Omental fat pad (tissue), 4 donors: ENCODE results near the gene CDK2. TPM values are rescaled to one million over a fixed set of nuclear protein-coding genes. Genes with fewer than 3 reads are reported as not detected.

Experiments used
- ATAC-seq: fragments of 150-250 bp; one replicate; pipeline ENCODE4 v1.9.1; 2016; ENCODE audit warnings: mild to moderate bottlenecking, moderate library complexity; ENCODE audit not compliant: low FRiP score
- DNase-seq: peaks from one replicate; pipeline ENCODE4 v3.0.0-alpha.2; 2019; ENCODE audit warnings: low spot score
- CTCF ChIP-seq, 3 donors: fragments of 450-650 bp; IDR thresholded peaks; one replicate each; pipeline ENCODE4 v1.5.1; 2016 to 2017; ENCODE audit warnings: antibody characterized with exemption in 3 of 3, mild to moderate bottlenecking in 3 of 3, moderate library complexity in 2 of 3
- total RNA-seq, 4 donors: library from RNA; depleted of rRNA; stranded (reverse); fragments of >200 nt; gene quantifications; one replicate each; pipeline ENCODE4 v1.1.0, GENCODE V29; 2016

The CDK2 gene
- total RNA-seq, 4 donors from 2014 or later = 9.7 to 23.7 (median 17.5) TPM

GRCh38 chr12:55957106-55957859 lies 9.3 kb upstream of the CDK2 start:
- no peak for DNase-seq
- no peak for ATAC-seq
- no peak for TF ChIP-seq CTCF (IDR thresholded peaks at IDR 0.05)

- ATAC-seq (no peak), DNase-seq (no peak)
- no peak for TF ChIP-seq CTCF (IDR thresholded peaks at IDR 0.05)
Measured at GRCh38 chr12:55963760-55964159, 2.9 kb upstream of the CDK2 start.

GRCh38 chr12:55965240-55965639 lies 1.4 kb upstream of the CDK2 start:
- no peak for ATAC-seq
- TF ChIP-seq CTCF (IDR thresholded peaks at IDR 0.05) = no peak
- DNase-seq = no peak

- ATAC-seq (no peak), DNase-seq (no peak)
Measured at GRCh38 chr12:55965941-55966407, 656 bp upstream of the CDK2 start, which contains the start of gene PMEL. PMEL (minus strand) TSS chr12:55966042; CDS start chr12:55966011, 31 bp downstream.

GRCh38 chr12:55969356-55969755 lies 2.7 kb downstream of the CDK2 start:
- no peak for TF ChIP-seq CTCF (IDR thresholded peaks at IDR 0.05)
- no peak for ATAC-seq
- no peak for DNase-seq

More at GRCh38 chr12:55965941-55966407, 656 bp upstream of the CDK2 start, which contains the start of gene PMEL:
- TF ChIP-seq CTCF (IDR thresholded peaks at IDR 0.05) = no peak

- DNase-seq = no peak
- ATAC-seq = no peak
- TF ChIP-seq CTCF (IDR thresholded peaks at IDR 0.05) = no peak
Measured at GRCh38 chr12:55970775-55971174, 4.1 kb downstream of the CDK2 start.

- DNase-seq (no peak), ATAC-seq (no peak)
- TF ChIP-seq CTCF (IDR thresholded peaks at IDR 0.05) = no peak
Measured at GRCh38 chr12:55972042-55972441, 5.4 kb downstream of the CDK2 start.
